Gastroesophageal sphincter (tissue), 3 donors: ENCODE data around the gene CDC42BPB.

ENCODE experiments used
- CTCF ChIP-seq, 4 experiments: fragments of 200-600 bp in 2 of 4; fragments of 450-650 bp in 2 of 4; sonication (generic) in 1 of 4; IDR thresholded peaks; one replicate each; pipeline ENCODE4 v1.5.1; 2017 to 2019; ENCODE audit warnings: antibody characterized with exemption in 4 of 4, mild to moderate bottlenecking in 2 of 4, moderate library complexity in 2 of 4
- EP300 ChIP-seq: sonication (generic); formaldehyde crosslinking; IDR thresholded peaks from one replicate; pipeline ENCODE4 v1.6.1; 2017; ENCODE audit warnings: antibody characterized with exemption, mild to moderate bottlenecking
- POLR2A ChIP-seq, 2 donors: fragments of 450-650 bp; IDR thresholded peaks; one replicate each; pipeline ENCODE4 v1.6.1; 2017; ENCODE audit warnings: antibody characterized with exemption in 2 of 2, mild to moderate bottlenecking in 2 of 2, moderate library complexity in 1 of 2
- POLR2AphosphoS5 ChIP-seq: sonication (generic); formaldehyde crosslinking; IDR thresholded peaks from one replicate; pipeline ENCODE4 v1.6.1; 2017; ENCODE audit warnings: antibody characterized with exemption

- TF ChIP-seq POLR2A (IDR thresholded peaks at IDR 0.05): no peak
- no peak for TF ChIP-seq CTCF (IDR thresholded peaks at IDR 0.05)
- TF ChIP-seq POLR2AphosphoS5: no peak
- no peak for TF ChIP-seq EP300
Observed at GRCh38 chr14:103059556-103059955, 2.2 kb upstream of the CDC42BPB start.
